WTC11 (cell line): ENCODE measurements around the gene ENPP6. TPM values are rescaled to one million over a fixed set of nuclear protein-coding genes. Genes with fewer than 3 reads are reported as not detected.

Experiments
- ATAC-seq: fragments of 200-7000 bp; cut with Tn5 transposase; 2 replicates; pipeline ENCODE4 v1.10.0; 2021; ENCODE audit warnings: mild to moderate bottlenecking, moderate library complexity
- CTCF ChIA-PET: fragments of 300-600 bp; sonication (Branson Sonifier 250); formaldehyde crosslinking; loops from one replicate; lab custom pipeline; 2021; ENCODE audit warnings: antibody characterized with exemption; lab: Charles Lee
- POLR2A ChIA-PET: fragments of 350-600 bp; sonication (Branson Sonifier 250); formaldehyde crosslinking; loops from one replicate; lab custom pipeline; 2021; ENCODE audit warnings: antibody characterized with exemption; lab: Charles Lee
- DNase-seq: peaks from one replicate; pipeline ENCODE4 v3.0.0; 2021; ENCODE audit warnings: low spot score
- H3K27ac Mint-ChIP-seq: 2 replicates; pipeline ENCODE4 v1.8.0; 2021; ENCODE audit warnings: mixed read lengths
- H3K27me3 Mint-ChIP-seq: 2 replicates; pipeline ENCODE4 v1.8.0; 2021; ENCODE audit warnings: low read depth, mild to moderate bottlenecking, moderate library complexity, mixed read lengths
- H3K36me3 Mint-ChIP-seq: 2 replicates; pipeline ENCODE4 v1.8.0; 2021; ENCODE audit warnings: mixed read lengths
- H3K4me1 Mint-ChIP-seq: 2 replicates; pipeline ENCODE4 v1.8.0; 2022; ENCODE audit warnings: mixed read lengths
- H3K4me3 Mint-ChIP-seq: 2 replicates; pipeline ENCODE4 v1.8.0; 2021; ENCODE audit warnings: mild to moderate bottlenecking, moderate library complexity, mixed read lengths
- H3K9me3 Mint-ChIP-seq: 2 replicates; pipeline ENCODE4 v1.8.0; 2021; ENCODE audit warnings: mixed read lengths
- EMX1 ChIP-seq: fragments of 250-450 bp; sonication (Bioruptor Pico); IDR thresholded peaks from 2 replicates; pipeline ENCODE4 v1.8.0; 2021; ENCODE audit warnings: mild to moderate bottlenecking
- FOXP1 ChIP-seq: sonication (generic); formaldehyde crosslinking; IDR thresholded peaks from 2 replicates; pipeline ENCODE4 v1.8.0; 2022; ENCODE audit warnings: missing genetic modification reagents, mild to moderate bottlenecking, moderate library complexity, borderline replicate concordance
- MXD4 ChIP-seq: fragments of 250-450 bp; sonication (Bioruptor Pico); IDR thresholded peaks from 2 replicates; pipeline ENCODE4 v1.8.0; 2021; ENCODE audit warnings: mild to moderate bottlenecking, moderate library complexity, borderline replicate concordance
- NR3C1 ChIP-seq: sonication (generic); formaldehyde crosslinking; conservative IDR thresholded peaks from 2 replicates; pipeline ENCODE4 v1.8.1; 2023; ENCODE audit warnings: low read depth, mild to moderate bottlenecking, missing genetic modification reagents
- OVOL2 ChIP-seq: fragments of 250-450 bp; sonication (Bioruptor Pico); IDR thresholded peaks from 2 replicates; pipeline ENCODE4 v1.9.0; 2021; ENCODE audit warnings: mild to moderate bottlenecking, borderline replicate concordance
- TEAD1 ChIP-seq: sonication (generic); formaldehyde crosslinking; IDR thresholded peaks from 2 replicates; pipeline ENCODE4 v1.8.0; 2022; ENCODE audit warnings: mild to moderate bottlenecking, missing genetic modification reagents
- ZBTB21 ChIP-seq: sonication (generic); formaldehyde crosslinking; IDR thresholded peaks from 2 replicates; pipeline ENCODE4 v1.8.1; 2023; ENCODE audit warnings: mild to moderate bottlenecking, missing genetic modification reagents, borderline replicate concordance
- ZNF396 ChIP-seq: fragments of 250-450 bp; sonication (Bioruptor Pico); IDR thresholded peaks from 2 replicates; pipeline ENCODE4 v1.8.0; 2021; ENCODE audit warnings: mild to moderate bottlenecking, moderate library complexity, borderline replicate concordance
- total RNA-seq: library from RNA; stranded (reverse); gene quantifications from 3 replicates; pipeline ENCODE4 v1.2.3, GENCODE V29; 2021
- TF ChIP-seq, protein P1 (sequence below): fragments of 250-450 bp; sonication (Bioruptor Pico); IDR thresholded peaks from 2 replicates; pipeline ENCODE4 v1.8.0; 2021; ENCODE audit warnings: mild to moderate bottlenecking
- TF ChIP-seq, protein P2 (sequence below): fragments of 250-450 bp; sonication (Bioruptor Pico); IDR thresholded peaks from 2 replicates; pipeline ENCODE4 v1.9.0; 2021; ENCODE audit warnings: mild to moderate bottlenecking, borderline replicate concordance
- TF ChIP-seq, protein P3 (sequence below): sonication (generic); formaldehyde crosslinking; IDR thresholded peaks from 2 replicates; pipeline ENCODE4 v1.8.1; 2022; ENCODE audit warnings: low read depth, mild to moderate bottlenecking, moderate library complexity, missing genetic modification reagents, borderline replicate concordance
- TF ChIP-seq, protein P4 (sequence below): sonication (generic); formaldehyde crosslinking; IDR thresholded peaks from 2 replicates; pipeline ENCODE4 v1.8.1; 2023; ENCODE audit warnings: mild to moderate bottlenecking, missing genetic modification reagents
- TF ChIP-seq, protein P5 (sequence below): sonication (generic); formaldehyde crosslinking; IDR thresholded peaks from 2 replicates; pipeline ENCODE4 v1.8.0; 2022; ENCODE audit warnings: mild to moderate bottlenecking, missing genetic modification reagents
- TF ChIP-seq, protein P6 (sequence below): sonication (generic); formaldehyde crosslinking; IDR thresholded peaks from 2 replicates; pipeline ENCODE4 v1.8.1; 2022; ENCODE audit warnings: low read depth, missing genetic modification reagents, borderline replicate concordance
- TF ChIP-seq, protein P7 (sequence below): sonication (generic); formaldehyde crosslinking; IDR thresholded peaks from 2 replicates; pipeline ENCODE4 v1.8.0; 2022; ENCODE audit warnings: mild to moderate bottlenecking, missing genetic modification reagents

Gene ENPP6
- total RNA-seq, 1 experiment from 2014 or later, result 0.09 TPM

DNA sequence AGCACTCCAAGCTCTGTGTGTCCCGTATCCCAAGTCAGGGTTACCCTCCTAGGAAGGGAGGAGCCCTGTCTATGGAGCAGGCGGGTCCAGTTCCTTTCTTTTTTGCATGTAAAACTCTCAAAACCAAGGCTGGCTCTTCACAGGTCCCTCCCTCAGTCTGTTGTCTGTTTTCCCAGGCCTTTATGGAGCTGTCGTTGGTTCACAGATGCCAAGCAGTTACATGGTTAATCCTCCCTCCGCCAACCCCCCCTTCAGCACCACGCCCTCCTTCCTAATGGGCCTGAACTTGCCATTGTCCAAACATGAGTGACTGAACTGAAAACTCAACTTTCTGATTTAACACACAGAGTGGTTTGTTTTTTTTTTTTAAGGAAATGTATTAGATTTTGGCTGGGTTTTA is 164.2 kb downstream of the ENPP6 start (continued):
- no peak for TF ChIP-seq FOXP1
- TF ChIP-seq, protein P1, sequence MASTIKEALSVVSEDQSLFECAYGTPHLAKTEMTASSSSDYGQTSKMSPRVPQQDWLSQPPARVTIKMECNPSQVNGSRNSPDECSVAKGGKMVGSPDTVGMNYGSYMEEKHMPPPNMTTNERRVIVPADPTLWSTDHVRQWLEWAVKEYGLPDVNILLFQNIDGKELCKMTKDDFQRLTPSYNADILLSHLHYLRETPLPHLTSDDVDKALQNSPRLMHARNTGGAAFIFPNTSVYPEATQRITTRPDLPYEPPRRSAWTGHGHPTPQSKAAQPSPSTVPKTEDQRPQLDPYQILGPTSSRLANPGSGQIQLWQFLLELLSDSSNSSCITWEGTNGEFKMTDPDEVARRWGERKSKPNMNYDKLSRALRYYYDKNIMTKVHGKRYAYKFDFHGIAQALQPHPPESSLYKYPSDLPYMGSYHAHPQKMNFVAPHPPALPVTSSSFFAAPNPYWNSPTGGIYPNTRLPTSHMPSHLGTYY (CRISPR knock-in tag), result no peak
- no peak for TF ChIP-seq NR3C1 (CRISPR knock-in tag)
- no peak for TF ChIP-seq ZBTB21 (CRISPR knock-in tag)
- TF ChIP-seq, all 79 proteins: peak for 0

DNA sequence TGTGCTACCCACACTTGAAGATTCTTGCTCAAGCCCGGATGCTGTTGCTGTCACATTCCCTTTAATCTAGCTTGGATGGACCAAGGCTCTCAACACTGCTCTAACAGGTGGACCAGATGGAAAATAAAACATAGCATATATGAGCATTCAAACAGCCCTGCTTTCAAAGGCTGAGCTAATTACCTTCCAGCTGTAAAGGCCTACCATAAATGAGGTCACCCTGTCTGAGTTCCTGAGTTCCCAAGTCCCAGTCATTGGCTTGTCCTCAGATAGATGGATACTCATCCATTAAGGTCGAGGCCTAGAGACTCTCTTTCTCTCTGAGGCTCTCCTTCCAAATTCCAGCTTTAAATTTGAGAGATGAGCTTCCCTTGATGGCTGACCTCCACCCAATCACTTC is 165.1 kb downstream of the ENPP6 start:
- peaks cover 17% of the 10 kb centered on the region for H3K9me3 Mint-ChIP-seq
- POLR2A ChIA-PET, result interaction anchor here (0.6 to 0.8 kb wide), 2 partner anchors 9 to 83 kb away, joined by 3 read pairs; no protein-coding TSS in a partner anchor
- no peak for TF ChIP-seq MXD4 (CRISPR knock-in tag)
- TF ChIP-seq ZNF396 (CRISPR knock-in tag), result no peak
- TF ChIP-seq, protein P2, sequence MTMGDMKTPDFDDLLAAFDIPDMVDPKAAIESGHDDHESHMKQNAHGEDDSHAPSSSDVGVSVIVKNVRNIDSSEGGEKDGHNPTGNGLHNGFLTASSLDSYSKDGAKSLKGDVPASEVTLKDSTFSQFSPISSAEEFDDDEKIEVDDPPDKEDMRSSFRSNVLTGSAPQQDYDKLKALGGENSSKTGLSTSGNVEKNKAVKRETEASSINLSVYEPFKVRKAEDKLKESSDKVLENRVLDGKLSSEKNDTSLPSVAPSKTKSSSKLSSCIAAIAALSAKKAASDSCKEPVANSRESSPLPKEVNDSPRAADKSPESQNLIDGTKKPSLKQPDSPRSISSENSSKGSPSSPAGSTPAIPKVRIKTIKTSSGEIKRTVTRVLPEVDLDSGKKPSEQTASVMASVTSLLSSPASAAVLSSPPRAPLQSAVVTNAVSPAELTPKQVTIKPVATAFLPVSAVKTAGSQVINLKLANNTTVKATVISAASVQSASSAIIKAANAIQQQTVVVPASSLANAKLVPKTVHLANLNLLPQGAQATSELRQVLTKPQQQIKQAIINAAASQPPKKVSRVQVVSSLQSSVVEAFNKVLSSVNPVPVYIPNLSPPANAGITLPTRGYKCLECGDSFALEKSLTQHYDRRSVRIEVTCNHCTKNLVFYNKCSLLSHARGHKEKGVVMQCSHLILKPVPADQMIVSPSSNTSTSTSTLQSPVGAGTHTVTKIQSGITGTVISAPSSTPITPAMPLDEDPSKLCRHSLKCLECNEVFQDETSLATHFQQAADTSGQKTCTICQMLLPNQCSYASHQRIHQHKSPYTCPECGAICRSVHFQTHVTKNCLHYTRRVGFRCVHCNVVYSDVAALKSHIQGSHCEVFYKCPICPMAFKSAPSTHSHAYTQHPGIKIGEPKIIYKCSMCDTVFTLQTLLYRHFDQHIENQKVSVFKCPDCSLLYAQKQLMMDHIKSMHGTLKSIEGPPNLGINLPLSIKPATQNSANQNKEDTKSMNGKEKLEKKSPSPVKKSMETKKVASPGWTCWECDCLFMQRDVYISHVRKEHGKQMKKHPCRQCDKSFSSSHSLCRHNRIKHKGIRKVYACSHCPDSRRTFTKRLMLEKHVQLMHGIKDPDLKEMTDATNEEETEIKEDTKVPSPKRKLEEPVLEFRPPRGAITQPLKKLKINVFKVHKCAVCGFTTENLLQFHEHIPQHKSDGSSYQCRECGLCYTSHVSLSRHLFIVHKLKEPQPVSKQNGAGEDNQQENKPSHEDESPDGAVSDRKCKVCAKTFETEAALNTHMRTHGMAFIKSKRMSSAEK, result no peak
- TF ChIP-seq, protein P3, sequence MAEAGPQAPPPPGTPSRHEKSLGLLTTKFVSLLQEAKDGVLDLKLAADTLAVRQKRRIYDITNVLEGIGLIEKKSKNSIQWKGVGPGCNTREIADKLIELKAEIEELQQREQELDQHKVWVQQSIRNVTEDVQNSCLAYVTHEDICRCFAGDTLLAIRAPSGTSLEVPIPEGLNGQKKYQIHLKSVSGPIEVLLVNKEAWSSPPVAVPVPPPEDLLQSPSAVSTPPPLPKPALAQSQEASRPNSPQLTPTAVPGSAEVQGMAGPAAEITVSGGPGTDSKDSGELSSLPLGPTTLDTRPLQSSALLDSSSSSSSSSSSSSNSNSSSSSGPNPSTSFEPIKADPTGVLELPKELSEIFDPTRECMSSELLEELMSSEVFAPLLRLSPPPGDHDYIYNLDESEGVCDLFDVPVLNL, result no peak
- TF ChIP-seq, protein P4, sequence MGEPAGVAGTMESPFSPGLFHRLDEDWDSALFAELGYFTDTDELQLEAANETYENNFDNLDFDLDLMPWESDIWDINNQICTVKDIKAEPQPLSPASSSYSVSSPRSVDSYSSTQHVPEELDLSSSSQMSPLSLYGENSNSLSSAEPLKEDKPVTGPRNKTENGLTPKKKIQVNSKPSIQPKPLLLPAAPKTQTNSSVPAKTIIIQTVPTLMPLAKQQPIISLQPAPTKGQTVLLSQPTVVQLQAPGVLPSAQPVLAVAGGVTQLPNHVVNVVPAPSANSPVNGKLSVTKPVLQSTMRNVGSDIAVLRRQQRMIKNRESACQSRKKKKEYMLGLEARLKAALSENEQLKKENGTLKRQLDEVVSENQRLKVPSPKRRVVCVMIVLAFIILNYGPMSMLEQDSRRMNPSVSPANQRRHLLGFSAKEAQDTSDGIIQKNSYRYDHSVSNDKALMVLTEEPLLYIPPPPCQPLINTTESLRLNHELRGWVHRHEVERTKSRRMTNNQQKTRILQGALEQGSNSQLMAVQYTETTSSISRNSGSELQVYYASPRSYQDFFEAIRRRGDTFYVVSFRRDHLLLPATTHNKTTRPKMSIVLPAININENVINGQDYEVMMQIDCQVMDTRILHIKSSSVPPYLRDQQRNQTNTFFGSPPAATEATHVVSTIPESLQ, result no peak
- TF ChIP-seq, protein P5, sequence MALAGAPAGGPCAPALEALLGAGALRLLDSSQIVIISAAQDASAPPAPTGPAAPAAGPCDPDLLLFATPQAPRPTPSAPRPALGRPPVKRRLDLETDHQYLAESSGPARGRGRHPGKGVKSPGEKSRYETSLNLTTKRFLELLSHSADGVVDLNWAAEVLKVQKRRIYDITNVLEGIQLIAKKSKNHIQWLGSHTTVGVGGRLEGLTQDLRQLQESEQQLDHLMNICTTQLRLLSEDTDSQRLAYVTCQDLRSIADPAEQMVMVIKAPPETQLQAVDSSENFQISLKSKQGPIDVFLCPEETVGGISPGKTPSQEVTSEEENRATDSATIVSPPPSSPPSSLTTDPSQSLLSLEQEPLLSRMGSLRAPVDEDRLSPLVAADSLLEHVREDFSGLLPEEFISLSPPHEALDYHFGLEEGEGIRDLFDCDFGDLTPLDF (CRISPR knock-in tag), result no peak
- no peak for TF ChIP-seq EMX1 (CRISPR knock-in tag)
- TF ChIP-seq, protein P6, sequence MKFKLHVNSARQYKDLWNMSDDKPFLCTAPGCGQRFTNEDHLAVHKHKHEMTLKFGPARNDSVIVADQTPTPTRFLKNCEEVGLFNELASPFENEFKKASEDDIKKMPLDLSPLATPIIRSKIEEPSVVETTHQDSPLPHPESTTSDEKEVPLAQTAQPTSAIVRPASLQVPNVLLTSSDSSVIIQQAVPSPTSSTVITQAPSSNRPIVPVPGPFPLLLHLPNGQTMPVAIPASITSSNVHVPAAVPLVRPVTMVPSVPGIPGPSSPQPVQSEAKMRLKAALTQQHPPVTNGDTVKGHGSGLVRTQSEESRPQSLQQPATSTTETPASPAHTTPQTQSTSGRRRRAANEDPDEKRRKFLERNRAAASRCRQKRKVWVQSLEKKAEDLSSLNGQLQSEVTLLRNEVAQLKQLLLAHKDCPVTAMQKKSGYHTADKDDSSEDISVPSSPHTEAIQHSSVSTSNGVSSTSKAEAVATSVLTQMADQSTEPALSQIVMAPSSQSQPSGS (CRISPR knock-in tag), result no peak
- TF ChIP-seq, protein P7, sequence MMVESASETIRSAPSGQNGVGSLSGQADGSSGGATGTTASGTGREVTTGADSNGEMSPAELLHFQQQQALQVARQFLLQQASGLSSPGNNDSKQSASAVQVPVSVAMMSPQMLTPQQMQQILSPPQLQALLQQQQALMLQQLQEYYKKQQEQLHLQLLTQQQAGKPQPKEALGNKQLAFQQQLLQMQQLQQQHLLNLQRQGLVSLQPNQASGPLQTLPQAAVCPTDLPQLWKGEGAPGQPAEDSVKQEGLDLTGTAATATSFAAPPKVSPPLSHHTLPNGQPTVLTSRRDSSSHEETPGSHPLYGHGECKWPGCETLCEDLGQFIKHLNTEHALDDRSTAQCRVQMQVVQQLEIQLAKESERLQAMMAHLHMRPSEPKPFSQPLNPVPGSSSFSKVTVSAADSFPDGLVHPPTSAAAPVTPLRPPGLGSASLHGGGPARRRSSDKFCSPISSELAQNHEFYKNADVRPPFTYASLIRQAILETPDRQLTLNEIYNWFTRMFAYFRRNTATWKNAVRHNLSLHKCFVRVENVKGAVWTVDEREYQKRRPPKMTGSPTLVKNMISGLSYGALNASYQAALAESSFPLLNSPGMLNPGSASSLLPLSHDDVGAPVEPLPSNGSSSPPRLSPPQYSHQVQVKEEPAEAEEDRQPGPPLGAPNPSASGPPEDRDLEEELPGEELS, result no peak
- TF ChIP-seq TEAD1, result no peak
- TF ChIP-seq OVOL2 (CRISPR knock-in tag), result no peak
- TF ChIP-seq, all 79 proteins: peak for 0
- no peaks in the 10 kb centered on the region; the same call in 1 of the 2 replicates for H3K27me3 Mint-ChIP-seq
- DNase-seq (no peak), ATAC-seq (no peak)
- CTCF ChIA-PET, result interaction anchor here (0.9 to 1.2 kb wide), 2 partner anchors 14 to 45 kb away, joined by 3 read pairs; no protein-coding TSS in a partner anchor
- H3K27ac Mint-ChIP-seq, result no peak overlapping the region
- H3K4me1 Mint-ChIP-seq, result peaks cover 8% of the 10 kb centered on the region
- no peak overlapping the region for H3K4me3 Mint-ChIP-seq
- peaks cover 4% of the 10 kb centered on the region; the same call in 1 of the 2 replicates for H3K36me3 Mint-ChIP-seq
